ENCODE results near the gene PRKCI.
"Not testable (repeated sequence)": the region's sequence is repeated elsewhere in the genome, so short reads cannot be mapped to it uniquely, and the experiment has no call there.

The PRKCI gene

DNA sequence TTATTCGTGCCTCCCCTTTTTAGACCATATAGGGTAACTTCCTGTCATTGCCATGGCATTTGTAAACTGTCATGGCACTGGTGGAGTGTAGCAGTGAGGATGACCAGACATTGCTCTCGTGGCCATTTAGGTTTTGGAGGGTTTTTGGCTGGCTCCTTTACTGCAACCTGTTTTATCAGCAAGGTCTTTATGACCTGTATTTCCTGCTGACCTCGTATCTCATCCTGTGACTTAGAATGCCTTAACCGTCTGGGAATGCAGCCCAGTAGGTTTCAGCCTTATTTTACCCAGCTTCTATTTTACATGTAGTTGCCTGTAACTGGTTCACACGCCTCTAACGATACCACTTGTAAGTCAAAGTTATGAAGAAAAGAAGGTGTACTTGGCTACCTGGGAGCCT, 121.6 kb downstream of the PRKCI start:
- not testable (repeated sequence) for DNase-seq (ENCODE audit: low spot score)

DNA sequence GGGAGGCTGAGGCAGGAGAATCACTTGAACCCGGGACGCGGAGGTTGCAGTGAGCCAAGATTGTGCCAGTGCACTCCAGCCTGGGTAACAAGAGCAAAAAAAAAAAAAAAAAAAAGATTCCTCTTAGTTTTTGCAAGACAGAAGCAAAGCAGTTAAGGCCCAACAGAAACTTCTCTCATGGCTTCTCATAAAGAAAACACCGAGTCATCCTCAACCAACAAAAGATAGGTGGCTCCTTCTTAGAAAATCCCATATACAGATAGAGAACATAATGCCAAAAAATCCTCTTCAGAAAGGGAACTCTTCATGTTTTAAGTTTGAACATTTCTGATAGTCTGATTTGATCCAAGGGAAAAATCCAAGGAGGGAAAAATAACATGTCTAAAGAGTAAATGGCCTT, 122.7 kb downstream of the PRKCI start:
- no peak for DNase-seq (ENCODE audit: low spot score)

DNA sequence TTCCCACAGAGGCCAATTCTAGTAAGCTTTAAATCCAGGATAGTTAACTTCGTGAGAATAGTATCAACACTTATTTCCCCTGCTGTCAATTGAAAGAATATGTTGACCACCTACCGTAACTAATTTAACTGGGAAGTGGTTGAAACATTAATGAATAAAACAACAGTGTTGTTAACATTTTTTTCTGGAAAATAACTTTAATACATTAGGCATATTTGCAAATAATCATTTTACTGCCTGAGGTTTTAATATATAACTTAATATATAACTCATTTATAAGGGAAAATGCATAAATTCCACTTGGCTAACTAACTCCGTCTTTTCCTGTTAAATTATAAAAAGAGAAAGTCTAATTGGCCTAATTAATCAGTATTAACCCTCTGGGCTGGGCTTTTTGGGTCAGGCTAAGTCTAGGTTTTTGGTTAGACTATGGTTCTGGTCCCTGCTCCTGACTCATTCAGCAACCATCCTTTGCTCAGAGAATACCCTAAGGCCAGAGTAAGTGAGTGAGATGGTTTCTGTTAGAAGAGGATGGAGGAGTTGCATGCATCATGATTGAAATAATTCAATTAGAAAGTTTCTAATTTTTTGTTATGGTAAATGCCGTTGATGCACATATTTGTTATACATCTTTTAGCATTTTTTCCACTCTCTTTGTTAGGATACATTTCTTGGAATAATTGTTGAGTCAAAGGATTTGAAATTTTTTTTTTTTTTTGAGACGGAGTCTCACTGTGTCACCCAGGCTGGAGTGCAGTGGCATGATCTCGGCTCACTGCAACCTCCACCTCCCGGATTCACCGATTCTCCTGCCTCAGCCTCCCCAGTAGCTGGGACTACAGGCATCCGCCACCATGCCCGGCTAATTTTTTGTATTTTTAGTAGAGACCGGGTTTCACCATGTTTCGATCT, 124.5 kb downstream of the PRKCI start:
- DNase-seq (ENCODE audit: low spot score) = no peak

DNA sequence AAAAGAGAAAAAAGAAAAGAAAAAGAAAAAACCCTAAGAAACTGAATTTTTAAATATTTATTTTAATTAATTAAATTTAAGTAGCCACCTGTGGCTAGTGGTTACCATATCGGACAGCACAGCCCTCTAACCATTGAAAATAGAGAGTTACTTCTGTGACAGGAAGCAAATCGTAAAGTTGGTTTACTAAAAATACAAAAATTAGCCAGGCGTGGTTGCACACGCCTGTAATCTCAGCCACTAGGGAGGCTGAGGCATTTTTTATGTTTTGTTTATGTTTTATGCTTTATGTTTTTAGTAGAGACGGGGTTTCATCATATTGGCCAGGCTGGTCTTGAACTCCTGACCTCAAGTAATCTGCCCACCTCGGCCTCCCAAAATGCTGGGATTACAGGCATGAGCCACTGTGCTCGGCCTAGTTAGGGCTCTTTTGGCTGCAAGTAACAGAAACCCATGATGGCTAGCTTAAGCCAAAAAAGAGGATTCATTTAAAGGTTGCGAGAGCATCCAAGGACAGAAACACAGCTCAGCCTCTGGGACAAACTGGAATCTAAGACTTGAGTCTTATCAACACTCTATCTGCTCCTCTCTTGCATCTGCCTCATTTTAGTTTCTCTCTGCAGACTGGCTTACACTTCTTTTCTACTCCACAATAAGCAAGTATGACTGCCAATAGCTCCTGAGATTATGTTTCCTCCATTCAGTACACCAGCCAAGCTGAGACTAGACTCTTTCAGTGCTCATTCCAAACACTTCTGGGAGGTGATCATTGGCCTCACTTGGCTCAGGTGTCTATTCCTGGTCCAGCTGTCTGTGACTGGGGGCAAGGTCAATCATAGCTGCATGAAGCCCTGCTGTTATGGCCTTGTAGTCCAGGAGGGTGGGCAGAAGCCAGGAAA, 128.5 kb downstream of the PRKCI start:
- DNase-seq (ENCODE audit: low spot score) = no peak

DNA sequence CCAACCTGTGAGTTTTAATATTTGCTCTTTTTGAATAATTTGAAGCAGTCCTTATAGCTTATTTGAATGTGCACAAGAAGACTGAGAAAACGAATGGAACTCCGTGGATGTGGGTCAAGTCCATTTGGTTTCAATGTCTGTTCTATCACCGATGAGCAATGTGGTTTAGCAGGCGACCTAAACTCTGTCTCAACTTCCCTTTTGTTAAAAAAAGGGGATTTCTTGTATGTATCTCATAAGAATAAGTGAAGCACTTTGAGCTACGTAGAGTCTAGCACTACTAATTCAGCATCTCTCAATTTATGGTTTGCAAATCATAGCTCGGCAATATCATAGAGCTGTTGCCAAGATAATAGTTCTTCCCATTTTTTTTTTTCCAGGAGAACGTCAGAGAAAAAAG, 130.7 kb downstream of the PRKCI start:
- no peak for DNase-seq (ENCODE audit: low spot score)

DNA sequence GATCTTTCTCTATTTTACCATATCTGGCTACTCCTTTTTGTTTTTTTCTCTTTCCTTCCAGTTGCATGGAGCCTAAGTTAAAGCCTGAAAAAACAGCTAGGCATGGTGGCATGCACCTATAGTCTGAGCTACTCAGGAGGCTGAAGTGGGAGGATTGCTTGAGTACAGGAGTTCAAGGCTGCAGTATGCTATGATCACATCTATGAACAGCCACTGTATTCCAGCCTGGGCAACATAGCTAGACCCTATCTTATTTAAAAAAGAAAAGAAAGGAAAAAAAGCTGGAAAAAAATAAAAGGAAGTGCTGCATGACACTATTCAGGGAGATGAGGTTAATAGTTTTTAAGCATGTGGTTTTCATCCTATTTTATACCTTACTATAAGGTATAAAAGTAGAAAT, 131.3 kb downstream of the PRKCI start:
- no peak for DNase-seq (ENCODE audit: low spot score)

DNA sequence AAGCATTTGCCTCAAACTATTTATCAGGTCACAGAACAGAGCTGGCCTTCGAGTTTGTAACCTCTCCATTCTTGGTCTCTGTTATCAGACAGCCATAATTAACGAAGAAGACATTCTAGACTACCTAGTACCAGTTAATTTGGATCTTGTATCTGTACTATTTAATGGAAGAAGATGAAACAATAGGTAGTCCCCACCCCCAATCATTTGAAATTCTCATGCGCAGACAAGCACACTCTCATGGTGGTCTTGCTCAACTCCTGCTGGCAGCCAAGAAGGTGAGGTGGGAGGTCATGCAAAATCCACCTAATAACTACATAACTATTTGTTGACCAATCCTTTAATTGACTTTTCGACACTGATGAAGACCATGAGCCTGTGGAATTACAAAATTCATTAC, 132.5 kb downstream of the PRKCI start:
- DNase-seq (ENCODE audit: low spot score) = no peak
